Upper lobe of left lung (tissue), 4 donors: Measurements from ENCODE around the gene PDPK1.

Experiments
- CTCF ChIP-seq, 6 experiments: fragments of 450-650 bp in 4 of 6; fragments of 200-600 bp in 2 of 6; sonication (generic) in 2 of 6; IDR thresholded peaks; one replicate each; pipeline ENCODE4 v1.5.1; 2016 to 2019; ENCODE audit warnings: antibody characterized with exemption in 6 of 6
- EP300 ChIP-seq, 4 donors: sonication (generic); formaldehyde crosslinking; IDR thresholded peaks; one replicate each; pipeline ENCODE4 v1.5.1; 2017; ENCODE audit warnings: antibody characterized with exemption in 4 of 4, control low read depth in 2 of 4
- POLR2A ChIP-seq, 4 donors: fragments of 450-650 bp; IDR thresholded peaks; one replicate each; pipeline ENCODE4 v1.5.1; 2016 to 2017; ENCODE audit warnings: antibody characterized with exemption in 4 of 4, mild to moderate bottlenecking in 2 of 4
- POLR2AphosphoS5 ChIP-seq, 2 donors: sonication (generic); formaldehyde crosslinking; IDR thresholded peaks; one replicate each; pipeline ENCODE4 v1.5.1; 2017; ENCODE audit warnings: antibody characterized with exemption in 2 of 2

DNA sequence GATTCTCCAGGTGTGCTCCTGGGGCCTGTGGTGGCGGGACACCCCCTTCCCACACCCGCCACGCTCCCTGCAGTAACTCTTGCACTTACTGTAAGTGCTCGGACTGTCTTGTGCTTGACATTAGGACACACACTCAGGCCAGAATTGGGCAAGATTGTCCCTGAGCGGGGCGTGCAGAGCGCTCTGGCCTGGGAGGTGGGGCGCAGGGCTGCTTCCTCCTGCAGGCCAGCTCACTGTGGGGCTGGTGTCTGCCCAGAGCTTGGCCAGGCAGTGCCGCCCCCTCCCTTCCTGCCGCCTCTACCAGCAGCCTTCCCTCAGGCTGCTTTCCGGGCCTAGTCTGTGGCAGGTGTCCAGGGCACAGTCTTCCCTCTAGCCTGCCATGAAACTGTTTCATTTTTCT is 30.2 kb upstream of the PDPK1 start:
- TF ChIP-seq CTCF (IDR thresholded peaks at IDR 0.05): no peak
- TF ChIP-seq POLR2AphosphoS5 (IDR thresholded peaks at IDR 0.05): peak; percentile 47 to 61
- TF ChIP-seq EP300 (IDR thresholded peaks at IDR 0.05): peak in 1 of 4 donors; percentile 41
- TF ChIP-seq POLR2A (IDR thresholded peaks at IDR 0.05): peak in 1 of 4 donors; percentile 29
